ENCODE measurements around the gene NAA80.

The NAA80 gene

DNA sequence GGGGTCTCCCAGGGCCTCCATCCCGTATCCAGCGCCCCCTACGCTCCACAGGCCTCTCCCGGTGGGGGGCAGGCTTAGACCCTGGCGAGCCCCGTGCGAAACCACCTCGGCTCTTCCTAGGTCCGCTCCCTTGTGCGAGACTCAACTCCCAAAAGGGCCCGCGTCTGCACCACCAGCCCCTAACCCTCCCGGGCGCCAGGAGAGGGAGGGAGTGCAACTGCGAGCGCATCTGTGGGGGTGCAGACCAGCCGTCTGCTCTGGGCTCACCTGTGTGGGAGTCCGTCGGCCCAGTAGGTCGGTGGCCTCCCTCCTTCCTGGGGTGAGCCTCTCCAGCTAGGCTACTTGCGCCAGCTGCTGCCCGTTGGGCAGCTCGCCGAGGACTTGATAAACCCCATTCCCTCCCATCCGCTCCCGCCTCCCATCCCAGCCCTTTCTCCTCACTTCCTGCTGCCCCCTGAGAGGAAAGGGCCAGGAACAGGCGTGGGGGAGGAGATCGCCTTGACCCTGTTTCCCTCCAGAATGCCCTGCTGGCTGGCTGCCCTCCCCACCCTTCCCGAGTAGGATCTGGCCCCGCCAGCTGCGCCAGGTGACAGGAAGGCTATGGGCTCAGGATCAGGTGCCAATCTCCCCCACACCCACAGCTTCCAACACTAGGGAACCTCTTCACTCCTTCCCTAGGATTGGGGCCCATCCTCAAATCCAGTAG, 23.3 kb upstream of the NAA80 start, which contains the start of gene HYAL2:
HYAL2 (minus strand) TSS at position 360 of the 706 bp plus-strand sequence. CDS start 2,256 bp downstream, outside the sequence.
- DNase-seq (ENCODE audit: low read depth, low spot score): no peak
- TF ChIP-seq, protein P1, sequence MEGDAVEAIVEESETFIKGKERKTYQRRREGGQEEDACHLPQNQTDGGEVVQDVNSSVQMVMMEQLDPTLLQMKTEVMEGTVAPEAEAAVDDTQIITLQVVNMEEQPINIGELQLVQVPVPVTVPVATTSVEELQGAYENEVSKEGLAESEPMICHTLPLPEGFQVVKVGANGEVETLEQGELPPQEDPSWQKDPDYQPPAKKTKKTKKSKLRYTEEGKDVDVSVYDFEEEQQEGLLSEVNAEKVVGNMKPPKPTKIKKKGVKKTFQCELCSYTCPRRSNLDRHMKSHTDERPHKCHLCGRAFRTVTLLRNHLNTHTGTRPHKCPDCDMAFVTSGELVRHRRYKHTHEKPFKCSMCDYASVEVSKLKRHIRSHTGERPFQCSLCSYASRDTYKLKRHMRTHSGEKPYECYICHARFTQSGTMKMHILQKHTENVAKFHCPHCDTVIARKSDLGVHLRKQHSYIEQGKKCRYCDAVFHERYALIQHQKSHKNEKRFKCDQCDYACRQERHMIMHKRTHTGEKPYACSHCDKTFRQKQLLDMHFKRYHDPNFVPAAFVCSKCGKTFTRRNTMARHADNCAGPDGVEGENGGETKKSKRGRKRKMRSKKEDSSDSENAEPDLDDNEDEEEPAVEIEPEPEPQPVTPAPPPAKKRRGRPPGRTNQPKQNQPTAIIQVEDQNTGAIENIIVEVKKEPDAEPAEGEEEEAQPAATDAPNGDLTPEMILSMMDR (IDR thresholded peaks at IDR 0.05; ENCODE audit: insufficient read depth, low read length, missing control alignments): no peak
- POLR2A ChIA-PET: interaction anchor here (1.0 to 1.4 kb wide), 2 partner anchors 11 to 15 kb away, joined by 3 read pairs; no protein-coding TSS in a partner anchor
- CTCF ChIA-PET: interaction anchor here (1.0 to 3.5 kb wide), 13 partner anchors 8 to 246 kb away, joined by 3 to 37 read pairs (median 7); partner anchors contain the start of genes HEMK1, HYAL3 and NAA80
- H3K4me3 ChIP-seq (ENCODE audit: low read depth, low read length): peak within 1 kb of the TSS; percentile 73

DNA sequence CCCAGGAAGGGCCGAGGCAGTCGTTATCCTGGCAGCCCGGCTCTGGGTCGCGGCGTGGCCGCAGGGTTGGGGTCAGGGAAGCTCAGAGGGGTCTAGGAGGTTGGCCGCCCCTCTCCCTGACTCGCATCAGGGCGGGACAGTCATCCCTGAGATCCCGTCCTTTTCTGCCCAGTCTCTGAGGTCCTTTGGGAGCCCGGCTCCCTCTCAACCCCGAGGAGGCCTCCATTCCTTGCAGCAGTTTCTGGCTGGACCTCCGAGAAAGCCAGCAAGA, 22.8 kb upstream of the NAA80 start:
- no peak for DNase-seq (ENCODE audit: low read depth, low spot score)
- peak overlapping the region; percentile 73 for H3K4me3 ChIP-seq (ENCODE audit: low read depth, low read length)
- TF ChIP-seq, protein P1 (IDR thresholded peaks at IDR 0.05; ENCODE audit: insufficient read depth, low read length, missing control alignments): no peak
- CTCF ChIA-PET: interaction anchor here (1.0 to 3.5 kb wide), 11 partner anchors 8 to 247 kb away, joined by 3 to 37 read pairs (median 7); partner anchors contain the start of genes HEMK1, HYAL3 and NAA80
- POLR2A ChIA-PET: interaction anchor here (1.0 to 1.4 kb wide), 2 partner anchors 11 to 15 kb away, joined by 3 read pairs; no protein-coding TSS in a partner anchor

DNA sequence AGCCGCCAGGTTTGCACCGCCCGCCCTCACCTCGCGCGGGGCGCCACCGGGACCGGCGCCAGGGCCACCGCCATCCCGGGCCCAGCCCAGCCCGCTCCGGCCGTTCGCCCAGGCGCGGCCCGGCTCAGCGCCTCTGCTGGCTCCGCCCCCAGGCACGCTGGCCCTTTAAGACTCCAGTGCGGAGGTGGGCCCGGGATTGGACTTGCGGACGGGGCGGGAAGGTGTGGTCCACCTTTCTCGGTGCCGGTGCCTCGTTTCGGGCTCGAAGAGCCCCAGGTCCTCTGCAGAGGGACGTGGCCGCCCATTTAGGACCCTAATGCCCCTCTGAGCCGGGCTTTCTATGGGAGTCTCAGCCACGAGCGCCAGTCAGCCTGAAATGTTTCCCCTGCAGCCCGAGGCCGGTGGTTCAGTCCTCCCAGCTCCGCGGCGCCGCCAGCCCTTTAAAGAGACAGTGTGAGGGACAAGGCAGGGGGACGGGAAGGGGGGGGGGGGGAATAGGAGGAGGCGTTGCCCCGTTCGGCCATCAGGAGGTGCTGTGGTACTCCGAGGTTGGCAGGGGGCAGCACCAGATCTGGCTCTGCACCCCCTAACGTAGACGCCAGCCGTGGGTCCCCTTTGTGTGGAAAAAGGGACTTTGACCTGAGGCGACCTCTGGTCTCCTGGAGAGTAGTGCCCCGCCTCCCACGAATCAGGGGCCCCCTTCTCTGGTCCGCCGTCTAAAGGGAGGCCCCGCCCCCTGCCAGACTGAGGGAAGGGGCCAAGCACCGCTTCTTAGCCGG, 22.3 kb upstream of the NAA80 start:
- TF ChIP-seq, protein P1 (IDR thresholded peaks at IDR 0.05; ENCODE audit: insufficient read depth, low read length, missing control alignments): peak; percentile 60
- ChIA-PET CTCF (interaction anchor here (0.6 to 3.5 kb wide), 11 partner anchors 7 to 247 kb away, joined by 3 to 37 read pairs (median 7); partner anchors contain the start of gene HEMK1), POLR2A (interaction anchor here (1.0 to 1.4 kb wide), 2 partner anchors 12 to 16 kb away, joined by 3 read pairs; no protein-coding TSS in a partner anchor)
- DNase-seq (ENCODE audit: low read depth, low spot score): no peak
- peak overlapping the region; percentile 73 for H3K4me3 ChIP-seq (ENCODE audit: low read depth, low read length)

DNA sequence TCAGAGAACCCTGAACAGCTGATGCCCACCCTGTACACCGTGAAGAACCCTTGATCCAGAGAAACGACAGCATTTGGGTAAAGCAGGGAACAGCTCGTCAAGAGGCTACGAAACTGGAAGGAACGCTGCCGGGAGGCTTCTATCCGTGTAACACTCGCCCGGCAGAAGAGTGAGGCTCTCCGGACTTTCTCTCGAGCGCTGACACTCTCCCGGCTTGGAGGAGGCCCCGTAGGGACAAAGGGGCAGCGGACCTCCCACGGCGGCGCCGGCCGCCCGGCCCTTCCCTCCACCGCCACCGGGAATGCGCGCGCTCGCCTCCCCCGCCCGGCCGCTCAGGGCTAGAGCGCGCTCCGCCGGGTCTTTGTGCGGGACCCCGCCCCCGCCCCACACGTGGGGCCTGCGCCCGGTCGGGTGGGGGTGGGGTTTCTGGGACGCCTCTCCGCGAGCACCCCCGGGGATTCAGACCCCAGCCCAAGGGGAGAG, 21.7 kb upstream of the NAA80 start:
- CTCF ChIA-PET: interaction anchor here (0.6 to 3.5 kb wide), 6 partner anchors 10 to 129 kb away, joined by 3 to 11 read pairs (median 6); partner anchors contain the start of genes HYAL3 and NAA80
- POLR2A ChIA-PET: no interaction called here
- peak overlapping the region; percentile 73 for H3K4me3 ChIP-seq (ENCODE audit: low read depth, low read length)
- no peak for DNase-seq (ENCODE audit: low read depth, low spot score)
- TF ChIP-seq, protein P1 (IDR thresholded peaks at IDR 0.05; ENCODE audit: insufficient read depth, low read length, missing control alignments): no peak

DNA sequence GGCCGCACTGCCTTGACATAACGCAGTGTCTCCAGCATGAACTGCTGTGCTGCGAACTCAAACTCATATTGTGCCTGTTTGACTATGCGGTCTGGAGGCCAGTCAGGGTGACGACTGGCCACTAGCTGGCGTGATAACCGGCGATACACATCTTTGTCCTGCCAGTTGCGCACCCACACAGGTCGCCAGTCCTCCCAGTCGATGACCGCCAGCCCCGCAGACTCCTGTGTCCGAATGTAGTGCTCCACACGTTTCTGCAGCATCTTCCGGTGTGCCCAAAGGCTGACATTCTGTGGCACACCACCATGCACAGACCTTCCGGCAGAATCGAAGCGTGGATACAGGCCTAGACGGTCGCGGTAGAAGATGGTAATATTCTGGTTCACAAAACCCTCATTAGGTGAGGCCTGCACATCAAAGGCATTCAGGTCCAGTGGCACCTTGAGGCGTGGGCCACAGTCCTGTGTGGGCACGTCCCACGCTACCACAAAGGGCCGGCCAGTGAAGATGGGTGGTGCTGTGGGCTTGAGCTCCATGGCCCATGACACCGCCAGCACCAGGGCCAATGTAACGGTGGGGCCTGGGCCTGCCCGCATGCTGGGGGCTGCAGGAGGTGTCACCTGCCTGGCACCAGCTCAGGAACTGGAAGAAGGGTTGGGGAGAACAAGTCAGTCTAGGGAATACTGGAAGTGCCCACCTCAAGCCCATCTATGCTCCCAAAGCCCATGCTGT, 20.9 kb upstream of the NAA80 start:
- H3K4me3 ChIP-seq (ENCODE audit: low read depth, low read length): peak overlapping the region; percentile 73
- TF ChIP-seq, protein P1 (IDR thresholded peaks at IDR 0.05; ENCODE audit: insufficient read depth, low read length, missing control alignments): no peak
- DNase-seq (ENCODE audit: low read depth, low spot score): no peak
- POLR2A ChIA-PET: no interaction called here
- CTCF ChIA-PET: interaction anchor here (0.7 to 3.5 kb wide), 5 partner anchors 21 to 156 kb away, joined by 3 to 11 read pairs (median 3); partner anchors contain the start of genes HYAL3 and NAA80

All from AG04449 (cell line).